HL-60 (cell line): ENCODE results near the gene TRAPPC2.

ENCODE experiments used
- DNase-seq, 2 experiments: peaks; one replicate each; pipeline ENCODE4 v3.0.0-alpha.2; 2010 to 2020; ENCODE audit warnings: low read depth in 1 of 2, low spot score in 1 of 2
- H3K27ac ChIP-seq: fragments of 250-450 bp; sonication (Bioruptor Pico); replicated peaks from 2 replicates; pipeline ENCODE4 v1.5.1; 2020; ENCODE audit warnings: mild to moderate bottlenecking, moderate library complexity
- H3K27me3 ChIP-seq: fragments of 250-450 bp; sonication (Bioruptor Pico); 2 replicates; pipeline ENCODE4 v1.5.1; 2021; ENCODE audit warnings: mild to moderate bottlenecking, moderate library complexity; ENCODE audit not compliant: insufficient read depth, poor library complexity, severe bottlenecking
- H3K4me3 ChIP-seq: replicated peaks from 2 replicates; pipeline ENCODE4 v1.5.1; 2011; ENCODE audit warnings: mild to moderate bottlenecking, control low read depth, low read length; ENCODE audit not compliant: insufficient read depth
- GABPA ChIP-seq: IDR thresholded peaks from 2 replicates; pipeline ENCODE4 v1.6.1; 2012; ENCODE audit warnings: low read depth
- POLR2AphosphoS5 ChIP-seq: IDR thresholded peaks from 2 replicates; pipeline ENCODE4 v1.6.1; 2012; ENCODE audit warnings: low read depth
- REST ChIP-seq: IDR thresholded peaks from 2 replicates; pipeline ENCODE4 v1.6.1; 2012; ENCODE audit warnings: low read depth; ENCODE audit not compliant: insufficient replicate concordance
- SPI1 ChIP-seq: IDR thresholded peaks from 2 replicates; pipeline ENCODE4 v1.6.1; 2012; ENCODE audit warnings: low read depth, mild to moderate bottlenecking, borderline replicate concordance
- TF ChIP-seq, protein P1 (sequence below): IDR thresholded peaks from one replicate; pipeline ENCODE4 v1.5.1; 2011; ENCODE audit warnings: low read length, control low read depth, inconsistent platforms; ENCODE audit not compliant: insufficient read depth

Gene TRAPPC2

DNA sequence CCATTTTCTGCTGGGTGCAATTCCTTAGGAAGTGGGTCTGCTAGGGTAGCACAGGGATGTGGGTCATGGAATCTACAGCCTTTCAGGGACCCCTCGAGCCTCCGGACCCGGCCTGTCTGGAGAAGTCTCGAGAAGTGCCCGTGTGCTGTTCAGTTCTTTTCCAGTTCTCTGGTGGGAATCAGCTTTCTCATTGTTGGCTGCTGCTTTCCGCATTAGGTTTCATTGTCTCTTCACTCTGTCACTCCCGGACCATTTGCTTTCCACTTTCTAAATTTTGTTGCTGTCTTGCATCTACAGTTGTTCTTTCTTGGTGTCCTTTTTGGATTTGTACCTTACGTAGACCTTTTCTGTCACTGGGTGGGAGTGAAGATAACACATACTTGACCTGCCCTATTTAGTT is 39.4 kb downstream of the TRAPPC2 start:
- TF ChIP-seq POLR2AphosphoS5 (no peak), REST (no peak), GABPA (no peak), SPI1 (no peak)
- TF ChIP-seq, protein P1, sequence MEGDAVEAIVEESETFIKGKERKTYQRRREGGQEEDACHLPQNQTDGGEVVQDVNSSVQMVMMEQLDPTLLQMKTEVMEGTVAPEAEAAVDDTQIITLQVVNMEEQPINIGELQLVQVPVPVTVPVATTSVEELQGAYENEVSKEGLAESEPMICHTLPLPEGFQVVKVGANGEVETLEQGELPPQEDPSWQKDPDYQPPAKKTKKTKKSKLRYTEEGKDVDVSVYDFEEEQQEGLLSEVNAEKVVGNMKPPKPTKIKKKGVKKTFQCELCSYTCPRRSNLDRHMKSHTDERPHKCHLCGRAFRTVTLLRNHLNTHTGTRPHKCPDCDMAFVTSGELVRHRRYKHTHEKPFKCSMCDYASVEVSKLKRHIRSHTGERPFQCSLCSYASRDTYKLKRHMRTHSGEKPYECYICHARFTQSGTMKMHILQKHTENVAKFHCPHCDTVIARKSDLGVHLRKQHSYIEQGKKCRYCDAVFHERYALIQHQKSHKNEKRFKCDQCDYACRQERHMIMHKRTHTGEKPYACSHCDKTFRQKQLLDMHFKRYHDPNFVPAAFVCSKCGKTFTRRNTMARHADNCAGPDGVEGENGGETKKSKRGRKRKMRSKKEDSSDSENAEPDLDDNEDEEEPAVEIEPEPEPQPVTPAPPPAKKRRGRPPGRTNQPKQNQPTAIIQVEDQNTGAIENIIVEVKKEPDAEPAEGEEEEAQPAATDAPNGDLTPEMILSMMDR: no peak
- Histone ChIP-seq H3K4me3 (no peak overlapping the region), H3K27ac (no peak overlapping the region), H3K27me3 (peaks cover 3% of the 10 kb centered on the region)
- no peak for DNase-seq

DNA sequence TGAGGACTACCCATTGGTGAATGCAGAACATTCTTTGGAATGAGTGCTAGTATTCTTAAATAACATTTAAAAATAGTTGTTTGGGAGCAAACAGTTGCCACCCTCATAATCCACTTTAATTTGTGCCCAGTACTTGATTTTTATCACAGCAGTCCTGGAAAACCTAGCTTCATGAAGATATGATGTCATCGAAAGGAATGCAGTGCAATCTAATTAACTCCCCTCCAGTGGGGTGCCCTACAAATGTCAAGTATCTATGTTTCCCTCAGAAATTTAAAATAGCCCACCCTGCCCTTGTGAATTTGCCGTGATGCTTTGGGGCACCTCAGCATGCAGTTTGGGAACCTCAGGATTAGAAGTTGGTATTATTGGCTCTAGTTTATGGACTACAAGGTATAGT is 40.1 kb downstream of the TRAPPC2 start:
- Histone ChIP-seq H3K4me3 (no peak overlapping the region), H3K27ac (no peak overlapping the region), H3K27me3 (peaks cover 3% of the 10 kb centered on the region)
- TF ChIP-seq REST (no peak), GABPA (no peak), SPI1 (no peak), POLR2AphosphoS5 (no peak)
- TF ChIP-seq, protein P1: no peak
- DNase-seq: no peak

- Histone ChIP-seq H3K4me3 (no peak overlapping the region), H3K27ac (no peak overlapping the region), H3K27me3 (peaks cover 3% of the 10 kb centered on the region)
- no peak for TF ChIP-seq POLR2AphosphoS5
- TF ChIP-seq REST: no peak
- TF ChIP-seq SPI1: no peak; the same call in 1 of the 2 replicates
- TF ChIP-seq, protein P1: no peak
- TF ChIP-seq GABPA: no peak
- DNase-seq: no peak
These were observed 41.0 kb downstream of the TRAPPC2 start for GRCh38 chrX:13693341-13693961.
